Kidney glomerular epithelial cell (primary cell): Measurements from ENCODE around the gene CCDC57.
"Not testable (repeated sequence)": the region's sequence is repeated elsewhere in the genome, so short reads cannot be mapped to it uniquely, and the experiment has no call there.

ENCODE experiments used
- DNase-seq: peaks from one replicate; lab custom pipeline; 2025; lab: John Stamatoyannopoulos, UW

The CCDC57 gene

DNA sequence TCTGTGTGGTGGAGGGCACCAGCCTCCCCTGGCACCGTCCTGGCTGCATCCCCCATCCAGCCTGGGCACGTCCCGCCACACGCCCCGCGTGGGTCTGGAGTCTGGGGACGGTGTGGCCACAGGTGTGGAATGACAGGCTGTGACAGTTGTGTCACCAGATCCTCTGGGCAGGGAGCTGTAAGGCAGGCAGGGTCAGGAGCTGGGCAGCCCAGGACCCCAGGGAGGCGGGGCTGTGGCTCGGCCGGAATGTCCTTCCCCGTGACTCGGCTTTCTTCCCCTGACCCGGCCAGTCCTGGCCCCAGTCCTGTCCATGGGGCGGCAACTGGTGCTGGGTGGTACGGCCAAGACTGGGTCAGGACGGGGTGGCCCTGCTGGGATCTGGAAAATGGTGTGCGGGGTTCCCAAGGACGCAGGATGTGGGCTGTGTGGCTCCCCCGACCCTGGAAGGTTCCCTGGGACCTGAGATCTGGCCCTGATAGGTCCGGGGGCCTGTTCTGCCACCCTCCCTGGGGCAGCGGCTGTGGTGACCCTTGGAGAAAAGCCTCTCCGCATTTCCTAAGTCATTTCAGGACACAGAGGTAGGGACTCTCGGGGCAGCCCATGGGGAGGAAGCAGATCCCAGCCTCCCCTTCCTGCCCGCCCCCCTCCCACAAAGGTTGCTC is 12.9 kb upstream of the CCDC57 start:
- DNase-seq = no peak

- DNase-seq = no peak
Measured at GRCh38 chr17:82224666-82225065, 12.0 kb upstream of the CCDC57 start.

- no peak for DNase-seq
Measured at GRCh38 chr17:82223517-82223916, 10.9 kb upstream of the CCDC57 start.

DNA sequence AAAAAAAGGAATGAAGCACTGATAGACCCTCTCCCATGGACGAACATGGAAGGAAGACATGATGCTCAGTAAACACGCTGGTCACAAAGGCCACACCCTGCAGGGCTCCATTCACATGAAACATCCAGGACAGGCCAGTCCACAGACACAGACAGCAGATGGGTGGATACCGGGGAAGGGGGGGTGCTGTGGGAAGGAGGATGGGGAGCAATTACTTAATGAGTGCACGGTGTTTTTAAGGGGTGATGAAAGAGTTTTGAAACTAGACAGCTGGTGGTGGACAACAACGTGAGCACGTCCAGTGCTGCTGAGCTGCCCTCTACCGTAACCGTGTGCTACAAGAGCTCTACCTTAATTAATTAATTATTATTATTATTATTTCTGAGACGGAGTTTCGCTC is 10.2 kb upstream of the CCDC57 start:
- DNase-seq = no peak

GRCh38 chr17:82221341-82221902 is 8.8 kb upstream of the CCDC57 start:
- no peak for DNase-seq

DNA sequence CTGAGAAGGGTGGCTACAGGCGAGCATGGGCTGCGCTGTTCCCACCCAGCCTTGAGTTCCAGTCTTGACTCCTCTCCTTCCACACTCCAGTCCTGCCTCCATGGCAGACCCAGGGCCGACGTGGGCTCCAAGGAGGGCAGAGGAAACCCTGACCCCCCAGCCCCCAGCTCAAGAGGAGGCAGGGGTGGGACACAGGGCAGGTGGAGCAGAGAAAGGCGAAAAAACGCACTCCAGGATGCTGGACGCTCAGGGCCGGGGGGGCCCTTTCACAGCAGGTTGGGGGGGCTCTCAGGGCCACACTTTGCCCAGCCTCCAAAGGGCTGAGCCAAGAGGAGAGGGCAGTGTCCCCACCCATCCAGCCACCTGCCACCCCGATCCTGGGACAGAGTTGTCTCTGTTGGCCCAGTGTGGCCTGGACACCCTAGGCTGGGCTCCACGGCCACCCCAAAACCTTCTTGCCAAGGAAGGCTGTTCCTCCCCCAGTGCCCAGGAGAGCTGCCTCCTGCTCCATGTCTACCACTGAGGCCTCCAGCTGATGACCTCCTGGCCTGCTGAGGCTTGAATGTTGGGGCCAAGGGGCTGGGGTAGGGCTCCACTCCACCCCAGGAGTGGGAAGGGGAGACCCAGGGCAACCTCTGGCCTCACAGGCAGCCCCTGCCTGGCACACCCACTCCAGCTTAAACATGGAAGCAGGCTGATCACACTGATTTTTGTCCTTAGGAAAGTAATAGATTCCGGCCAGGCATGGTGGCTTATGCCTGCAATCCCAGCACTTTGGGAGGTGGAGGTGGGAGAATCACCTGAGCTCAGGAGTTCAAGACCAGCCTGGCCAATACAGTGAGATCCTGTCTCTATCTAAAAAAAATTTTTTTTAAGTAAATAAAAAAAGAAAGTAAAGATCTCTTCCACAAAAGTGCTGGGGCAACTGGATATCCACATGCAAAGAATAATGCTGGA is 7.4 kb upstream of the CCDC57 start:
- no peak for DNase-seq

DNA sequence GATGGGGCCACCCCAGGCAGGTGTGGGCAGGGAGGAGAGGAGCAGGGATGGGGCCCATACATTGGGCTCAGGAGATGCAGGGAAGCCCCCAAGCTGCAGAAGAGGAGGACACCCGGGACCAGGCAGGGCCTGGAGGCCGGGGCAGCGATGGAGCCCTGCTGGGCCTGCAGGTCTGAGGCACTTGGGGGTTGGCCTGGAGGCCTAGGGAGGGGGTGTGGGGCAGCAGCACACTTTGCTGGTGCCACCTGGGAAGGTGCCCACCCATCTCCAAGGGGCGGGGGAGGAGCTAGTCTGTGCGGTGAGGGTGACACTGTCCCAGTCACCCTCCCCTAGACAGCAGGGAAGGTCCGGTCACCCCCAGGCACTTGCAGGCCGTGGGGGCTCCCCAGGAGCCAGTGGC is 6.4 kb upstream of the CCDC57 start:
- no peak for DNase-seq

DNA sequence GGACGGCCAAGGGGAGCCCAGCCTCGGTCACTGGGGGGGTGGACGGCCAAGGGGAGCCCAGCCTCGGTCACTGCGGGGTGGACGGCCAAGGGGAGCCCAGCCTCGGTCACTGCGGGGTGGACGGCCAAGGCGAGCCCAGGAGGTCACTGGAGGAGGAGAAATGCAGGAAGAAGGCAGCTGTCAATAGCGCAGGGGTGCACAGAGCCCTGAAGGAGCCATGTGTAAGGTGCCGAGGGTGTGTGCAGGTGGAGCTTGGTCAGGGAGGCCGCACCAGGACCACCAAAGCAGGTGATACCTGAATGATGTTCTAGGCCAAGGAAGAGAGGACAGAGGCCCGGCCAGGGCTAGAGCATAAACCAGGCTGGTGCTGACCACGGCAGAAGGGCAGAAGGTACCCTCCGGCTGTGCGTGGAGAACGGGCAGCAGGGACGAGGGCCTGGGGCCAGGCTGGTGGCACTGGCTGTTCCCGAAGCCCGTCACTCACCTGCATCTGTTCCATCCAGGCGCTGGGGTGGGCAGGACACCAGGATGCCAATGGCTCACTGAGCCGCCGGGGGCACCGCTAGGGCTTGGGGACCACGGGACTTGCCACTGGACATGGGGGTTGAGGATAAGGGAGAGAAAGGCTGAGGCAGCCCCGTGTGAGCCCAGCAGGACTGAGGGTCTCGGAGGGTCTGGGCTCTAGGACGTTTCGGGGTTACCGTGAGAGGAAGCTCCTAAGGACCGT is 5.9 kb upstream of the CCDC57 start:
- DNase-seq = no peak

DNA sequence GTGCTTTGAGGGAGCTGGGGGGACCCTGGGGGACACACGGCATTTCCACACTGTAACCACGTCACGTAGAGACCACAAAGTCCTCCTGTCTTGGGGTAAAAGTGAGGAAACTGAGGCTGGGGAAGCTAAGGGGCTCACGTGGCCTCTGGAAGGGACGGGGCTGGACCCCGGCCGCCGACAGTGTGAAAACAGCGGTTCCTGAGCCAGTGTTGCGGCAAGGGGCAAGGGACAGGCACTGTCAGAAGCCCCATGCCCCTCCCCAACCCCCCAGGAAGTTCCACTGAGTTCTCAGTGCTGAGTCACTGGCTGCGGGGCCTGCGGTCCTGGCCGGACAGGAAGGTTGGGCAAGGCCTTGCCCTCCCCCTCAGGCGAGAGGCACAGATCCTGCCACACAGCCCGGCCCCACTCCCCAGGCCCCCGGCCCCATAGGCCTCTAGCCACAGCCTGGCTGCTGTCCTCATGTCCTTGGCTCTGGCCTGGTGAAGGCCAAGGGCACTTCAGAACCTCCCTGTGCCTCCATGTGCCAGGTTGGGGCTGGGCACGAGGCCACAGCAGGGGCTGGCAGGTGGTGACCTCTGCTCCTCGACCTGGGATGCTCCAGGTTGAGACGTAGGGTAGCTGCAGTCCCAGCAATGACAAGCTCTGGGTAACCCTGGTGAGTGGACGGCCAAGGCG is 5.0 kb upstream of the CCDC57 start:
- no peak for DNase-seq

DNA sequence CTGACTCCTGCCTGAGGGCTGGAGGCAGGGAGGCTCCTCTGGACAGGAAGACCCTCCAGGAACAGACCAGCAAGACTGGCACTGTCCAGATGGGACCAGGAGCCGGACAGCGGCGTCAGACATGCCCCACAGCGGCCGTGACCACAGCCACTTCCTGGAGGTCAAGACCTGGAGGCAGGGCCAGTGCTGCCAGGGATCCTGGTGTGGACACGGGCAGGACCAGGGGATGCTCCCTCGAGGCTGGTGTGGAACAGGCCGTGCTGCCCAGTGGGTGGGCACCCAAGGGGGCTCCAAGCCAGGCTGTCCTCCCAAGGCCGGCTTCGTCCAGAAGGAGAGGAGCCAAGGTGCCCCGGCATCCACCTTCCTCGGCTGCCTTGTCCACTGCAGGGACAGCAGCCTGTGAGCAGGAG is 4.5 kb upstream of the CCDC57 start:
- DNase-seq = no peak

GRCh38 chr17:82216301-82217119 is 3.9 kb upstream of the CCDC57 start:
- no peak for DNase-seq

- no peak for DNase-seq
Measured at GRCh38 chr17:82215972-82216300, 3.3 kb upstream of the CCDC57 start.

- no peak for DNase-seq
Measured at GRCh38 chr17:82215095-82215971, 2.7 kb upstream of the CCDC57 start.

DNA sequence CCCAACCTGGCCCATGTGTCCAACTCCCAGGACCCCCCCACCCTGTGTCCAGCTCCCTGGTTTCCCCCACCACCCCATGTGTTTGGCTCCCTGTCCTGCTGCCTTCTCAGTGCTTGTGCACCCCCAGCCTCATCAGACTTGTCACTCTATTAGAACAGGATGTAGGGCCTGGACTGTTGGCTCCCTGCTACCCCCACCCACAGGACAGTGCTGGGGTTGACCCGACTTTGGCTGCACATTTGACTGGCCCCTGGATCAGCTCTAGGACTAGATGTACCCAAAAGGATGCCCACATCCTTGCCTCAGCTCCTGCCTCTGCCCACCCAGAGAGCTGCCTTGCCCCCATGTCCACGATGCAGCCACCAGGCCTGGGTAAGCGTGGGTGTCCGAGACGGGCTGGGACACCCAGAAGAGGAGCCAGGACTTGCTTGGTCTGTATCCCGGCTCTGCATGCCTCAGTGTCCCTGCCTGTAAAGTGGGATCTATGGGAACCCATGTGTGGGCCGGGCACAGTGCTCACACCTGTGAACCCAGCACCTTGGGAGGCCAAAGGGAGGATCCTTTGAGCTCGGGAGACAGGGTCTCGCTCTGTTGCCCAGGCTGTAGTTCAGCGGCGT is 1.5 kb upstream of the CCDC57 start:
- no peak for DNase-seq

- peak; percentile 82 for DNase-seq
Measured at GRCh38 chr17:82213251-82214011, 789 bp upstream of the CCDC57 start.

GRCh38 chr17:82210655-82211054 is 2.0 kb downstream of the CCDC57 start:
- DNase-seq = not testable (repeated sequence)

- peak; percentile 70 for DNase-seq
Measured at GRCh38 chr17:82205720-82206508, 6.7 kb downstream of the CCDC57 start.
